ENCODE data around the gene C2orf76.
A peak's percentile ranks its signal among the peaks of the same experiment; 100 is the strongest.
"Not testable (repeated sequence)": the region's sequence is repeated elsewhere in the genome, so short reads cannot be mapped to it uniquely, and the experiment has no call there.

The C2orf76 gene

GRCh38 chr2:119366649-119367471, at the start of gene C2orf76, which contains the start of gene DBI:
Gene C2orf76, minus strand, starts transcription at chr2:119366834. Its CDS starts 26,875 bp downstream, at chr2:119339959.
Gene DBI, plus strand, starts transcription at chr2:119366977. Its CDS starts 75 bp downstream, at chr2:119367052.
- peak; percentile 93 for DNase-seq

GRCh38 chr2:119415630-119416029, 49.0 kb upstream of the C2orf76 start:
- DNase-seq, result no peak

GRCh38 chr2:119414894-119415293, 48.3 kb upstream of the C2orf76 start:
- DNase-seq, result no peak

GRCh38 chr2:119409506-119409905, 42.9 kb upstream of the C2orf76 start:
- no peak for DNase-seq

GRCh38 chr2:119408221-119408619, 41.6 kb upstream of the C2orf76 start:
- no peak for DNase-seq

- peak; percentile 13 for DNase-seq
Measured at GRCh38 chr2:119407430-119408220, 41.0 kb upstream of the C2orf76 start.

- no peak for DNase-seq
Measured at GRCh38 chr2:119405151-119405550, 38.5 kb upstream of the C2orf76 start.

- DNase-seq, result not testable (repeated sequence)
Measured at GRCh38 chr2:119403618-119404017, 37.0 kb upstream of the C2orf76 start.

- DNase-seq, result no peak
Measured at GRCh38 chr2:119402645-119403560, 36.3 kb upstream of the C2orf76 start.

- no peak for DNase-seq
Measured at GRCh38 chr2:119402106-119402505, 35.5 kb upstream of the C2orf76 start.

GRCh38 chr2:119397196-119397595, 30.6 kb upstream of the C2orf76 start:
- DNase-seq, result no peak

- DNase-seq, result no peak
Measured at GRCh38 chr2:119393971-119394748, 27.5 kb upstream of the C2orf76 start.

GRCh38 chr2:119389615-119390306, 23.1 kb upstream of the C2orf76 start:
- DNase-seq, result no peak

GRCh38 chr2:119387381-119388129, 20.9 kb upstream of the C2orf76 start:
- peak; percentile 22 for DNase-seq

GRCh38 chr2:119385466-119385865, 18.8 kb upstream of the C2orf76 start:
- no peak for DNase-seq

GRCh38 chr2:119384971-119385370, 18.3 kb upstream of the C2orf76 start:
- no peak for DNase-seq

- no peak for DNase-seq
Measured at GRCh38 chr2:119383410-119384140, 16.9 kb upstream of the C2orf76 start.

- no peak for DNase-seq
Measured at GRCh38 chr2:119378566-119378965, 11.9 kb upstream of the C2orf76 start.

GRCh38 chr2:119377993-119378345, 11.3 kb upstream of the C2orf76 start:
- DNase-seq, result no peak

Data from stimulated activated CD4-positive, alpha-beta T cell treated with anti-CD3 and anti-CD28 coated beads, Interleukin-1b, Interleukin-23, amount 100 ng/mL, for 48 hours (primary cell).